Immature natural killer cell (primary cell): ENCODE results near the gene CCL25. TPM values are rescaled to one million over a fixed set of nuclear protein-coding genes. Genes with fewer than 3 reads are reported as not detected.

Experiments
- DNase-seq, 3 donors: peaks; one replicate each; pipeline ENCODE4 v3.0.0; 2022; ENCODE audit warnings: mixed read lengths in 1 of 3
- H3K27ac Mint-ChIP-seq, 6 donors: one replicate each; pipeline ENCODE4 v1.8.0; 2020; ENCODE audit warnings: mixed read lengths in 6 of 6, mild to moderate bottlenecking in 5 of 6, inconsistent platforms in 4 of 6, moderate library complexity in 3 of 6
- H3K27me3 Mint-ChIP-seq, 3 donors: one replicate each; pipeline ENCODE4 v1.8.0; 2020 to 2021; ENCODE audit warnings: low read depth in 3 of 3, mild to moderate bottlenecking in 3 of 3, mixed read lengths in 3 of 3, moderate library complexity in 3 of 3, inconsistent platforms in 1 of 3
- H3K36me3 Mint-ChIP-seq, 3 donors: one replicate each; pipeline ENCODE4 v1.8.0; 2020; ENCODE audit warnings: mixed read lengths in 3 of 3, inconsistent platforms in 2 of 3, mild to moderate bottlenecking in 2 of 3
- H3K4me1 Mint-ChIP-seq, 2 donors: one replicate each; pipeline ENCODE4 v1.8.0; 2020; ENCODE audit warnings: inconsistent platforms in 2 of 2, mild to moderate bottlenecking in 2 of 2, mixed read lengths in 2 of 2, moderate library complexity in 1 of 2
- H3K4me3 Mint-ChIP-seq, 5 donors: one replicate each; pipeline ENCODE4 v1.8.0; 2020; ENCODE audit warnings: mild to moderate bottlenecking in 5 of 5, mixed read lengths in 5 of 5, inconsistent platforms in 3 of 5, moderate library complexity in 3 of 5
- H3K9me3 Mint-ChIP-seq, 6 donors: one replicate each; pipeline ENCODE4 v1.8.0; 2020; ENCODE audit warnings: mild to moderate bottlenecking in 6 of 6, mixed read lengths in 6 of 6, inconsistent platforms in 4 of 6, moderate library complexity in 3 of 6
- polyA plus RNA-seq, 3 donors: library from polyadenylated mRNA; unstranded; fragments of 300-500 nt; fragmentation: Illumina TruSeq; gene quantifications; one replicate each; pipeline ENCODE4 v1.2.3, GENCODE V29; 2021

Gene CCL25
- polyA plus RNA-seq, 3 donors from 2014 or later = 0.57 to 1.1 TPM; not detected in 1

DNA sequence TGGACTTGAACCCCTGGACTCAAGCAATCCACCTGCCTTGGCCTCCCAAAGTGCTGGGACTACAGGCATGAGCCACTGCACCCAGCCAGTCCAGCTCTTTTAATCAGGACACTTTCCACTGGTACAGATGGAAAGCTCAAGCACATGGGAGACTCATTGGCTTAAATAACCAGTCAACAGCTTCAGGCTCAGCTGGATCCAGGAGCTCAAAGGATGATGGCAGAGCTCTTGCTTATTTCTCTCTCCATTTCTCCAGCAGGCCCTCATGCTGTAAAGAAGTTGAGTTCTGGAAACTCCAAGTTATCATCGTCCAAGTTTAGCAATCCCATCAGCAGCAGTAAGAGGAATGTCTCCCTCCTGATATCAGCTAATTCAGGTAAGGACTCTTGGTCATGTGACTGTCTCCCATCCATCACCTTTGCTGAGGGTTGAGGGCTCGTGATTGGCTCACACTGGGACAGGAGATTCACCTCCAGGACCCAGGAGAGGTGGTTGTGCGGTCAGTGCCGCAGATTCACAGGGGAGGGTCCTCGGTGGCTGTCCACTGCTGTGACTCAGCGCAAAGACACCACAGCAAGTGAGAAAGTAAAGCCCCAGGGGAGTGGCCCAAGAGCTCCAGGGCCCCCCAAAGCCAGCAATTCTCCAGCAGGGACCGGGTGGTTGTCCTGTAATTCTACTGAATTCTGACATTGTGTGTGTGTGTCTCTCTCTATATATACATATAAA, 5.1 kb downstream of the CCL25 start:
- Mint-ChIP-seq H3K4me3 (no peak overlapping the region), H3K9me3 (no peaks in the 10 kb centered on the region), H3K27ac (no peak overlapping the region), H3K36me3 (no peaks in the 10 kb centered on the region), H3K4me1 (peaks cover 0 to 2% of the 10 kb centered on the region in 2 donors), H3K27me3 (peaks cover 0 to under 1% (median 0%) of the 10 kb centered on the region in 3 donors)
- no peak for DNase-seq

DNA sequence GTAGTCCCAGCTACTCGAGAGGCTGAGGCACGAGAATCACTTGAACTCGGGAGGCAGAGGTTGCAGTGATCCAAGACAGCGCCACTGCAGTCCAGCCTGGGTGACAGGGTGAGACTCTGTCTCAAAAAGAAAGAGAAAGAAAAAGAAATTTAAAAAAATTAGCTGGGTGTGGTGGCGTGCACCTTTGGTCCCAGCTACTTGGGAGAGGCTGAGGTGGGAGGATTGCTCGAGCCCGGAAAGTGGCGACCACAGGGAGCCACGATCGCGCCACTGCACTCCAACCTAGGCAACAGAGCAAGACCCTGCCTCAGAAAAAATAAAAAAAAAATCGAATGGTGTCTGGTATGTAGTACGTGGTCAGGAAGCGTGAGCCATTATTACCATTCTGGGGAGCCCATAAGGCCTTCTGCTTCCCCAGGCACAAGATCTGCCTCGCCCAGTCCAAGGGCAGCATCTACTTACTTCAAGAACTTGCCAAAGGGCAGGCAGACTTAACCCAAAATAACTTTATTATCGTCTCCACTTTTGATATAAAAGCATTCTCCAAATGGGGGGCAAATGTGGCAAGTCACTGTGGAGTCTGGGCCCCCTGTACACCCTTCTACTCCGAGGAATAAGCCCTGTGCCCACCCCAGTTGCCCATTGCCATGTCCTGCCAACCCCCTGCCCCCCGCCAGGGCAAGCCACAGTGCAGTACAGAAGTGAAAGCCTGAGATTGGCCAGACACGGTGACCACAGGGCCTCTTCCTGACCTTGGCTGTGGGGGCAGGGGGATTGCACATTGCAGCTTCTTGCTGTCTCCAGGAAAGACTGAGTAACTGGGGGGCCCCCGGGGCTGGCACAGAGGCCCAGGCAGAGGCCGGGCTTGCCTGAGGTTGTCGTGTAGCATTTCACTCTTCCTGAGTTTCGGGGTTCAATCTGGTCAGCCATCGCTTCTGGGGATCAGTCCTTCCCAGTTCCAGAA, 12.6 kb downstream of the CCL25 start:
- Mint-ChIP-seq H3K4me1 (peaks cover 8 to 12% of the 10 kb centered on the region in 2 donors), H3K36me3 (peaks cover 0 to 4% (median 4%) of the 10 kb centered on the region in 3 donors), H3K4me3 (peak overlapping the region in 3 of 5 donors; percentile 35 to 58 (median 50)), H3K9me3 (peaks cover 0 to 15% (median 4%) of the 10 kb centered on the region in 6 donors), H3K27ac (peak overlapping the region in 3 of 6 donors; percentile 26 to 58 (median 46)), H3K27me3 (peaks cover 0 to 4% (median 1%) of the 10 kb centered on the region in 3 donors)
- DNase-seq = no peak

GRCh38 chr19:8065875-8066261, 13.3 kb downstream of the CCL25 start:
- Mint-ChIP-seq H3K27me3 (peaks cover 0 to 4% (median 1%) of the 10 kb centered on the region in 3 donors), H3K4me3 (no peak overlapping the region), H3K27ac (no peak overlapping the region), H3K4me1 (peaks cover 8 to 12% of the 10 kb centered on the region in 2 donors), H3K9me3 (peaks cover 3 to 19% (median 6%) of the 10 kb centered on the region in 6 donors), H3K36me3 (peaks cover 0 to 6% (median 6%) of the 10 kb centered on the region in 3 donors)
- DNase-seq = no peak

DNA sequence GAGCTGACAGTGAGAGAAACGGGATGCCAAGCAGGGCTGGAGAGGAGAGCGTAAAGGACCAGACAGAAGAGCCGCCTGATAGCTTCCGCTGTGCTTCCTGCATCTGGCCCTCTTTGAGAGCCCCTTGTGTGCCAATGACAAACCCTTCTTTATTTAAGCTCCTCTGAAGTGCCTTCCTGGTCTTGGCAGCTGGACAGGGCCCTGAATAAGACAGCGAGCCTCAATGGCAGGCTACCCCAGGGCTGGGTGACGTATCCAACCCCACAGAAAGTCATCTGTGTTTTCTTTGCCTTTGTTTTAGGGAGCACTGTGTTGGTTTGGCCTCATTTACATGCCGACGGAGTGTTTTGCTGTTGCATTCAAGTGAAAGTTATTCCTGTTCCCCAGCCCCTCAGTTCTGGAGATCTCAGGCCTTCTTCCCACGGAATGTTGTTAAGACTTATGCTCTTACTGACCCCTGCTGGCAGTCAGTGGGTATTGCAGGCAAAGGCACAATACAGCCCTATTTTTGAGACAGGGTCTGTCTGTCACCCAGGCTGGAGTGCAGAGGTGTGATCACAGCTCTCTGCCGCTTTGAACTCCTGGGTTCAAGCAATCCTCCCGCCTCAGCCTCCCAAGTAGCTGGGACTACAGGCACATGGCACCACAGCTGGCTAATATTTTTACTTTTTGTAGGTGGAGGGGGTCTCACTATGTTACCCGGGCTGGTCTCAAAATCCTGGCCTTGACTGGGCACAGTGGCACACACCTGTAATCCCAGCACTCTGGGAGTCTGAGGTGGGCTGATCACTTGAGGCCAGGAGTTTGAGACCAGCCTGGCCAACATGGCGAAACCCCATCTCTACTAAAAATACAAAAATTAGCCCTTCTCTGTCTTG, 16.8 kb downstream of the CCL25 start:
- H3K27me3 Mint-ChIP-seq = peaks cover 0 to 6% (median 2%) of the 10 kb centered on the region in 3 donors
- DNase-seq = no peak
- no peak overlapping the region for H3K27ac Mint-ChIP-seq
- H3K9me3 Mint-ChIP-seq = peaks cover 3 to 19% (median 6%) of the 10 kb centered on the region in 6 donors
- peaks cover 30 to 37% of the 10 kb centered on the region in 2 donors for H3K4me1 Mint-ChIP-seq
- peaks cover 0 to 6% (median 6%) of the 10 kb centered on the region in 3 donors for H3K36me3 Mint-ChIP-seq
- H3K4me3 Mint-ChIP-seq = no peak overlapping the region

- DNase-seq = no peak
- peaks cover 0 to 6% (median 6%) of the 10 kb centered on the region in 3 donors for H3K36me3 Mint-ChIP-seq
- peak overlapping the region in 1 of 6 donors; percentile 69 for H3K27ac Mint-ChIP-seq
- peaks cover 24 to 26% of the 10 kb centered on the region in 2 donors for H3K4me1 Mint-ChIP-seq
- no peak overlapping the region for H3K4me3 Mint-ChIP-seq
- H3K9me3 Mint-ChIP-seq = peaks cover 3 to 19% (median 8%) of the 10 kb centered on the region in 6 donors
- H3K27me3 Mint-ChIP-seq = peaks cover 2 to 7% (median 2%) of the 10 kb centered on the region in 3 donors
Measured at GRCh38 chr19:8071912-8072311, 19.4 kb downstream of the CCL25 start.

DNA sequence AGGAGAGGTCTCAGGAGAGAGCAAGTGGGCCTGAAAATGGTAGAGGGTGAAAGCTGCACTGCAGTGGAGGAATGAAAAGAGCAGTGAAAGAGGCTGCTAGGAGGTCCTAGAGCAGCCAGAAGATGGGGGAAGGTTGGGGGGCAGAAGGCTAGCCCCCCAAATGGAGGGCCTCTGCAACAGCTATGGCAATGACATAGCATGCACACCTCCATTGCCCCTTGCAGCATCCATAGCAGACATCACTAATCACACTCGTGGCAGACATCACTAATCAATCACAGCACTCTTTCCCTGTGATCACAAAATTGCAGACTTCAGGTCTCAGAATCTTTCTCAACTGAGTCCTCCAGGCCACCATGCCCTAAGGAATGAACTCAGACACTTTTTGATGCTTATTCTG, 21.9 kb downstream of the CCL25 start:
- Mint-ChIP-seq H3K4me3 (no peak overlapping the region), H3K27ac (peak overlapping the region in 1 of 6 donors; percentile 53)
- no peak for DNase-seq

DNA sequence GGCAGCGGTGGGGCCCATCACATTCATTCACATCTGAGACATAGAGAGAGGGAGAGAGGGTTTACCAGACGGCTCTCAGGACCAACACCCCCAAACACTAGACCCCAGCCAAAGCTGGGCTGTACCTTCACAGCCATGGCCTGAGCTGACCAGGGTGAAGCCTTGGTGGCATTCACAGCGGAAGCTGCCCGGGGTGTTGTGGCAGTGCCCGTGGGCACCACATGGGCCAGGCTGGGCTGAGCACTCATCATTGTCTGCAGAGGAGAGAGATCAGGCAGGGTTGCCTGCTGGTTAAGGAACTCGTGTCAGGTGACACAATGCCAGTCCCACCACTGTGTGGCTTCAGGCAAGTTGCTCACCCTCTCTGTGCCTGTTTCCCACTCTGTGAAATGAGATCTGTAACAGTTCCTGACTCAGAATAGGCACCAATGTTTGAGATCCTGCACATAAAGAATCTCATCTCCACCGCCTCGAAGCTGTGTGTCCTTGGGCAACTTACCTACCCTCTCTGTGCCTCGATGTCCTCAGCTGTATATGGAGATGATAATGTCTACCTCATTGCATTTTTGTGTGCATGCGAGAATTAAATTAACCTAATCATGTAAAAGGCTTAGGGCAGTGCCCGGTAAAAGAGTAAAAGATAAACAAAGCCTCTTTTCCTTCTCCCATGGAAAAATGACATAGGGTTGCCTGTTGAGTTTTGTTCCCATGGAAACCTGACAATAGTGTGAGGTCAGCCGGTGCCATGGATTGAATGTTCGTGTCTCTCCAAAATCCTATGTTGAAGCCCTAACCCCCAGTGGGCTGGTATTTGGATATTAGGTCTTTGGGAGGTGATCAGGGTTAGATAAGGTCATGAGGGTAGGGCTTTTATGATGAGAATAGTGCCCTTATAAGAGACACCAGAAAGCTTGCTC, 22.9 kb downstream of the CCL25 start:
- Mint-ChIP-seq H3K4me1 (peaks cover 24 to 26% of the 10 kb centered on the region in 2 donors), H3K4me3 (no peak overlapping the region), H3K27ac (no peak overlapping the region), H3K36me3 (no peaks in the 10 kb centered on the region), H3K27me3 (peaks cover 2 to 10% (median 4%) of the 10 kb centered on the region in 3 donors), H3K9me3 (peaks cover 0 to 7% (median under 1%) of the 10 kb centered on the region in 6 donors)
- no peak for DNase-seq

More for the DNA sequence above, 21.9 kb downstream of the CCL25 start:
- H3K4me1 Mint-ChIP-seq = peaks cover 24 to 26% of the 10 kb centered on the region in 2 donors
- H3K27me3 Mint-ChIP-seq = peaks cover 2 to 9% (median 4%) of the 10 kb centered on the region in 3 donors
- H3K36me3 Mint-ChIP-seq = peaks cover 0 to 6% (median 6%) of the 10 kb centered on the region in 3 donors
- peaks cover 3 to 11% (median 7%) of the 10 kb centered on the region in 6 donors for H3K9me3 Mint-ChIP-seq

- no peaks in the 10 kb centered on the region for H3K4me1 Mint-ChIP-seq
- no peak overlapping the region for H3K4me3 Mint-ChIP-seq
- H3K27ac Mint-ChIP-seq = no peak overlapping the region
- no peaks in the 10 kb centered on the region for H3K36me3 Mint-ChIP-seq
- DNase-seq = no peak
- H3K9me3 Mint-ChIP-seq = peaks cover 0 to 6% (median 0%) of the 10 kb centered on the region in 6 donors
- H3K27me3 Mint-ChIP-seq = peaks cover 0 to 5% (median 4%) of the 10 kb centered on the region in 3 donors
Measured at GRCh38 chr19:8079988-8080387, 27.4 kb downstream of the CCL25 start.

DNA sequence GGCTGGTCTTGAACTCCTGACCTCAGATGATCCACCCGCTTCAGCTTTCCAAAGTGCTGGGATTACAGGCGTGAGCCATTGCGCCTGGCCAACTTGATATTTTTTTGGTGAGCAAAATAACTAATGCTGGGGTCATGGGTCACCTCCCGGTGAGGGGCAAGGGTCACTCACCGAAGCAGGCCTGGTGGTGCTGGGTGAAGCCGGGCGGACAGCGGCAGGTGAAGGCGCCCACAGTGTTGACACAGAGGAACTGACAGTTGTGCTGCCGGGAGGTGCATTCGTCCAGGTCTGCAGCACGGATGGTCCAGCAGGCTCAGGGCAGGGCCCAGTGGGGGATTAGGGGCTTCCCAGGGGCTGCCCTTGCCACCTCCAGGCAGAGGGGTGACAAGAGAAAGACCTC, 28.3 kb downstream of the CCL25 start:
- Mint-ChIP-seq H3K27me3 (peaks cover 0 to 5% (median 4%) of the 10 kb centered on the region in 3 donors), H3K9me3 (peaks cover 0 to 6% (median 0%) of the 10 kb centered on the region in 6 donors), H3K4me3 (no peak overlapping the region), H3K36me3 (no peaks in the 10 kb centered on the region), H3K4me1 (peaks cover 0 to 6% of the 10 kb centered on the region in 2 donors), H3K27ac (no peak overlapping the region)
- no peak for DNase-seq

GRCh38 chr19:8081569-8082550, 29.3 kb downstream of the CCL25 start:
- Mint-ChIP-seq H3K27ac (no peak overlapping the region), H3K4me3 (no peak overlapping the region), H3K4me1 (peaks cover 0 to 6% of the 10 kb centered on the region in 2 donors), H3K36me3 (no peaks in the 10 kb centered on the region), H3K27me3 (peaks cover 0 to 3% (median 2%) of the 10 kb centered on the region in 3 donors), H3K9me3 (peaks cover 0 to 2% (median 0%) of the 10 kb centered on the region in 6 donors)
- DNase-seq = no peak

DNA sequence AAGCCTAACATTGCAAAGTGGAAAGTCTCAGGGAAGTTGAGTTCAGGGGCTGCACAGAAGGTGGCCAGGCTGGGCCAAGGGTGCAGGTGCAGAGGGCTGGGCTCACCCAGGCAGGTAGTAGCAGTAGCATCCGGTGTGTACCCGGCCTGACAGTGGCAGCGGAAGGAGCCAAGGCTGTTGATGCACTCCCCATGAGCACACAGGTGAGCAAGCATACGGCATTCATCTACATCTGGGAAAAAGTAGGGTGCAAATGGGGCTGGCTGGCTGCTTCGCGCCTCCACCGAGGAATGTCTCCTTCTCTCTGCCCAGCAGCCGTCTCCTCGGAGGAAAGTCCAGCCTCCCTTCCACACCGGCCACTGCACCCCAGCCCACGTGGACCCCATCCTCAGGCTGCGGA, 30.6 kb downstream of the CCL25 start:
- peaks cover 0 to 6% of the 10 kb centered on the region in 2 donors for H3K4me1 Mint-ChIP-seq
- no peaks in the 10 kb centered on the region for H3K36me3 Mint-ChIP-seq
- DNase-seq = no peak
- H3K4me3 Mint-ChIP-seq = no peak overlapping the region
- H3K27ac Mint-ChIP-seq = no peak overlapping the region
- H3K27me3 Mint-ChIP-seq = peaks cover 0 to 3% (median 2%) of the 10 kb centered on the region in 3 donors
- peaks cover 0 to 2% (median 0%) of the 10 kb centered on the region in 6 donors for H3K9me3 Mint-ChIP-seq
